ENCODE measurements around the gene SH2B3. TPM values are rescaled to one million over a fixed set of nuclear protein-coding genes. Genes with fewer than 3 reads are reported as not detected.

The SH2B3 gene
- total and polyA plus RNA-seq, 2 of the 13 experiments (the other 11 are each of a cell fraction or from before 2014, with no cell fraction given): 6.8 to 6.9 TPM

DNA sequence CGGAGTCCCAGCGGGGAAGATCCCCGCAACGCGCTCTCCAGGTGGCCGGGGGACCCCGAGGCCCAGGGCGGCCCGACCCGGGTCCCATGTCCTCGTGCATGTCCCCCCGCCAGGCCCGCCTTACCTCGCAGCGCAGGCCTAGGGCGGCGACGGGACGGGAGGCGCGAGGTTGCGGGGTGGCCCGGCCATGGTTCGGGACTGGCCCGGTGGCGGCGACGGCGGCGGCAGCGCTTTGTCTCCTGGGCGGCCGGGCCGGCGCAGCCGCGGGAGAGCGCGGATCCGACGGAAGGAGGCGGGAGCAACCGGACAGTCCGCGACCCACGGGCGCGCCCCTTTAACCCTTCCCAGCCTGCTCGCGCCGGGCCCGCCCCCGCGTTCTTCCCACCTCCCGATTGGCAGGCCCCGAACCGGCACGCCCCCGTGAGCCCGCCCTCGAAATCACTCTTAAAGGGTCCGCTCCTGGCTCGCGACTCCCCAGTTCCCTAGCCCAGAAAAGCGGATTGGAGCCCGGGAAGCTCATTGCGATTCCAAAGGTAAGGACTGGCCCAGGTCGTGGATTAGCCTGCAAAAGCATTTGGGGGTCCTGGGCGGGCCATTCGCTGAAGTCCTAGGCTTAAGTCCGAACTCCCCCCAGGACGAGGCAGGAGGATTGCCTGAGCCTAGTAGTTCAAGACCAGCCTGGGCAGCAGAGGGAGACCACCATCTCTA, 36.8 kb upstream of the SH2B3 start, which contains the start of gene PHETA1 (continued):
- TF ChIP-seq CREM (IDR thresholded peaks at IDR 0.05) (peak; percentile 25; the same call in 1 of the 2 replicates), CREM (CRISPR knock-in tag; IDR thresholded peaks at IDR 0.05) (no peak), RFX3 (CRISPR knock-in tag; IDR thresholded peaks at IDR 0.05) (no peak), ZNF746 (CRISPR knock-in tag; IDR thresholded peaks at IDR 0.05) (peak; percentile 80; the same call in 1 of the 2 replicates), PRPF4 (IDR thresholded peaks at IDR 0.05; ENCODE audit: low read depth, low read length, poor library complexity, severe bottlenecking) (no peak), POLR2G (IDR thresholded peaks at IDR 0.05; ENCODE audit: low read depth, low read length) (peak; percentile 60), SOX5 (CRISPR knock-in tag; IDR thresholded peaks at IDR 0.05; ENCODE audit: borderline replicate concordance) (no peak; the same call in 1 of the 2 replicates), POLR2AphosphoS2 (IDR thresholded peaks at IDR 0.05; ENCODE audit: low read depth, low read length) (no peak), ZFAT (CRISPR knock-in tag; conservative IDR thresholded peaks at IDR 0.05) (no peak), GLI4 (CRISPR knock-in tag; IDR thresholded peaks at IDR 0.05; ENCODE audit: borderline replicate concordance) (peak; percentile 54; the same call in 1 of the 2 replicates), ZIK1 (CRISPR knock-in tag; IDR thresholded peaks at IDR 0.05; ENCODE audit: borderline replicate concordance, low read depth) (no peak), ZNF644 (CRISPR knock-in tag; IDR thresholded peaks at IDR 0.05; ENCODE audit: low read depth) (no peak), U2AF2 (IDR thresholded peaks at IDR 0.05; ENCODE audit: low read depth, low read length) (no peak), SMAD1 (CRISPR knock-in tag; IDR thresholded peaks at IDR 0.05; ENCODE audit: borderline replicate concordance, low read depth) (0 out of 2 replicates have a peak, but pooled peaks have one; percentile 55), JDP2 (CRISPR knock-in tag; IDR thresholded peaks at IDR 0.05; ENCODE audit: borderline replicate concordance) (no peak), NBN (conservative IDR thresholded peaks at IDR 0.05) (no peak), KLF16 (CRISPR knock-in tag; IDR thresholded peaks at IDR 0.05) (peak in 1 of 2 experiments; percentile 82; a peak in 2 of 4 replicates), SP140L (CRISPR knock-in tag; IDR thresholded peaks at IDR 0.05; ENCODE audit: borderline replicate concordance) (no peak), RFX5 (IDR thresholded peaks at IDR 0.05; ENCODE audit: low read depth, low read length) (no peak), THAP11 (CRISPR knock-in tag; IDR thresholded peaks at IDR 0.05) (peak; percentile 25; the same call in 1 of the 2 replicates), ZNF547 (CRISPR knock-in tag; IDR thresholded peaks at IDR 0.05) (peak; percentile 77; the same call in 1 of the 2 replicates), ARID2 (CRISPR knock-in tag; IDR thresholded peaks at IDR 0.05; ENCODE audit: borderline replicate concordance) (0 out of 2 replicates have a peak, but pooled peaks have one; percentile 65), RAD51 (IDR thresholded peaks at IDR 0.05; ENCODE audit: borderline replicate concordance) (no peak), ZNF839 (CRISPR knock-in tag; IDR thresholded peaks at IDR 0.05; ENCODE audit: borderline replicate concordance) (no peak), BHLHE40 (IDR thresholded peaks at IDR 0.05; ENCODE audit: low read length) (no peak), ZC3H4 (CRISPR knock-in tag; IDR thresholded peaks at IDR 0.05; ENCODE audit: borderline replicate concordance) (no peak), ESRRA (CRISPR knock-in tag; IDR thresholded peaks at IDR 0.05; ENCODE audit: low read depth) (no peak), ZMYM3 (CRISPR knock-in tag; IDR thresholded peaks at IDR 0.05) (peak; percentile 75), MYC (CRISPR knock-in tag; IDR thresholded peaks at IDR 0.05; ENCODE audit: borderline replicate concordance) (0 out of 2 replicates have a peak, but pooled peaks have one; percentile 22)
- TF ChIP-seq, protein P1, sequence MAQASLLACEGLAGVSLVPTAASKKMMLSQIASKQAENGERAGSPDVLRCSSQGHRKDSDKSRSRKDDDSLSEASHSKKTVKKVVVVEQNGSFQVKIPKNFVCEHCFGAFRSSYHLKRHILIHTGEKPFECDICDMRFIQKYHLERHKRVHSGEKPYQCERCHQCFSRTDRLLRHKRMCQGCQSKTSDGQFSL (CRISPR knock-in tag; IDR thresholded peaks at IDR 0.05): no peak
- TF ChIP-seq, protein P2, sequence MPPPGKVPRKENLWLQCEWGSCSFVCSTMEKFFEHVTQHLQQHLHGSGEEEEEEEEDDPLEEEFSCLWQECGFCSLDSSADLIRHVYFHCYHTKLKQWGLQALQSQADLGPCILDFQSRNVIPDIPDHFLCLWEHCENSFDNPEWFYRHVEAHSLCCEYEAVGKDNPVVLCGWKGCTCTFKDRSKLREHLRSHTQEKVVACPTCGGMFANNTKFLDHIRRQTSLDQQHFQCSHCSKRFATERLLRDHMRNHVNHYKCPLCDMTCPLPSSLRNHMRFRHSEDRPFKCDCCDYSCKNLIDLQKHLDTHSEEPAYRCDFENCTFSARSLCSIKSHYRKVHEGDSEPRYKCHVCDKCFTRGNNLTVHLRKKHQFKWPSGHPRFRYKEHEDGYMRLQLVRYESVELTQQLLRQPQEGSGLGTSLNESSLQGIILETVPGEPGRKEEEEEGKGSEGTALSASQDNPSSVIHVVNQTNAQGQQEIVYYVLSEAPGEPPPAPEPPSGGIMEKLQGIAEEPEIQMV (CRISPR knock-in tag; IDR thresholded peaks at IDR 0.05; ENCODE audit: low read depth): peak; percentile 27; the same call in 1 of the 2 replicates
- TF ChIP-seq, protein P3, sequence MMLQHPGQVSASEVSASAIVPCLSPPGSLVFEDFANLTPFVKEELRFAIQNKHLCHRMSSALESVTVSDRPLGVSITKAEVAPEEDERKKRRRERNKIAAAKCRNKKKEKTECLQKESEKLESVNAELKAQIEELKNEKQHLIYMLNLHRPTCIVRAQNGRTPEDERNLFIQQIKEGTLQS (CRISPR knock-in tag; IDR thresholded peaks at IDR 0.05): peak; percentile 8; the same call in 1 of the 2 replicates

Measured in HepG2 (cell line).